PC-9 (cell line): ENCODE results near the gene EFCAB13.

ENCODE experiments used
- CTCF ChIP-seq: fragments of 200-600 bp; sonication (generic); conservative IDR thresholded peaks from 2 replicates; pipeline ENCODE4 v1.6.1; 2017; ENCODE audit warnings: mixed run types, antibody characterized with exemption, mild to moderate bottlenecking, moderate library complexity
- EZH2 ChIP-seq: fragments of 200-600 bp; sonication (generic); IDR thresholded peaks from 2 replicates; pipeline ENCODE4 v1.8.0; 2017; ENCODE audit warnings: antibody characterized with exemption, low read depth

DNA sequence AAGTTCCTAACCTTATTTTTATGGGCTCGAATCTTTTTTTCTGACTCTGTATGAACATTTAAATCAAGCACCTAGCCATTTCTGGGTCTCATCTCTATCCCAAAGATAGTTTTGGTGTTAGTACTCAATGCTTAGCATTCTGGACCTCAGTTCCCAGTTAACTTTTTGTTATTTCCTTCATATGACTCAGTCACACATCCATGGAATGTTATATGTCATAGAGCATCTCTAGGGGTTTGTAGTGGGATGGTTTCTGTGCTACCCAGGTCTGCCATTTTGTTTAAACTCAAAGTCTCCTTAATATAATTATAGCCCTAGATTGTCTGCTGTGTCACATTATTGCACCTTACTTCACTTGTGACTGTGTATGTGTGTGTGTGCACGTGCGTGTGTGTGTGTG, 90.1 kb downstream of the EFCAB13 start:
- TF ChIP-seq EZH2 (no peak), CTCF (no peak)
